GM12878 (cell line): ENCODE data around the gene UNC45B. TPM values are rescaled to one million over a fixed set of nuclear protein-coding genes. Genes with fewer than 3 reads are reported as not detected.
A peak's percentile ranks its signal among the peaks of the same experiment; 100 is the strongest.

Source experiments
- ETV6 ChIP-seq, 2 experiments: fragments of 450-650 bp in 1 of 2; IDR thresholded peaks in 1 of 2; conservative IDR thresholded peaks in 1 of 2; 2 replicates each; pipeline ENCODE4 v1.6.1; 2014; ENCODE audit warnings: antibody characterized with exemption in 1 of 2, borderline replicate concordance in 1 of 2, low read depth in 1 of 2, mild to moderate bottlenecking in 1 of 2, moderate library complexity in 1 of 2
- IKZF2 ChIP-seq, 2 experiments: fragments of 450-650 bp; IDR thresholded peaks; 2 replicates each; pipeline ENCODE4 v1.6.1; 2017; ENCODE audit warnings: mild to moderate bottlenecking in 2 of 2, moderate library complexity in 2 of 2
- MYC ChIP-seq: IDR thresholded peaks from 2 replicates; pipeline ENCODE4 v1.6.1; 2011; ENCODE audit warnings: mild to moderate bottlenecking, low read length, moderate library complexity, inconsistent platforms; ENCODE audit not compliant: insufficient read depth, insufficient replicate concordance, insufficient read length, severe bottlenecking
- NFIC ChIP-seq: IDR thresholded peaks from 2 replicates; pipeline ENCODE4 v1.6.1; 2012; ENCODE audit warnings: low read depth, mild to moderate bottlenecking, inconsistent platforms, low read length, moderate library complexity
- NFYA ChIP-seq: IDR thresholded peaks from 2 replicates; pipeline ENCODE4 v1.6.1; 2011; ENCODE audit warnings: low read depth, mild to moderate bottlenecking, low read length, improper control_type of control experiment, borderline replicate concordance
- POLR2AphosphoS5 ChIP-seq: IDR thresholded peaks from 2 replicates; pipeline ENCODE4 v1.6.1; 2011; ENCODE audit warnings: mild to moderate bottlenecking, low read length, inconsistent platforms
- RFX5 ChIP-seq: IDR thresholded peaks from 2 replicates; pipeline ENCODE4 v1.6.1; 2011; ENCODE audit warnings: low read depth, low read length, improper control_type of control experiment
- SIN3A ChIP-seq: IDR thresholded peaks from 2 replicates; pipeline ENCODE4 v1.6.1; 2012; ENCODE audit warnings: low read depth, low read length, improper control_type of control experiment
- ZNF384 ChIP-seq: IDR thresholded peaks from 2 replicates; pipeline ENCODE4 v1.6.1; 2012; ENCODE audit warnings: low read depth, mild to moderate bottlenecking, low read length, improper control_type of control experiment, borderline replicate concordance
- polyA plus RNA-seq, 11 experiments: library from polyadenylated mRNA; depleted of rRNA in 4 of 11; unstranded in 6 of 11; stranded (reverse) in 5 of 11; fragments of >200 nt; fragmentation: Nextera tagmentation in 4 of 11; fragmentation: Illumina TruSeq in 1 of 11; extraction: Ambion mirVana in 4 of 11; extraction: Trizol in 1 of 11; gene quantifications; 1 replicate in 1 of 11; 2 replicates in 10 of 11; pipeline versions ENCODE4 v1.2.1 to v1.2.3, GENCODE V29; 2011 to 2016; ENCODE audit warnings: inconsistent platforms in 2 of 11, missing spikeins in 2 of 11, low read depth in 1 of 11
- total RNA-seq, 4 experiments: library from RNA; depleted of rRNA in 3 of 4; stranded (reverse); fragments of >200 nt in 3 of 4; fragmentation: Illumina TruSeq in 1 of 4; extraction: Trizol in 1 of 4; gene quantifications; 2 replicates each; pipeline versions ENCODE4 v1.2.1 to v1.2.3, GENCODE V29; 2013 to 2021
- TF ChIP-seq, protein P1 (sequence below): fragments of 450-650 bp; IDR thresholded peaks from 2 replicates; pipeline ENCODE4 v1.6.1; 2017; ENCODE audit warnings: mild to moderate bottlenecking, moderate library complexity
- TF ChIP-seq, protein P2 (sequence below): IDR thresholded peaks from 2 replicates; pipeline ENCODE4 v1.6.1; 2011; ENCODE audit warnings: borderline replicate concordance, low read depth, mild to moderate bottlenecking, moderate library complexity, low read length; ENCODE audit not compliant: insufficient read depth, poor library complexity, severe bottlenecking
- TF ChIP-seq, protein P3 (sequence below): fragments of 450-650 bp; IDR thresholded peaks from 2 replicates; pipeline ENCODE4 v1.6.1; 2016; ENCODE audit warnings: mild to moderate bottlenecking, moderate library complexity, borderline replicate concordance
- TF ChIP-seq, protein P4 (sequence below): fragments of 450-650 bp; IDR thresholded peaks from 2 replicates; pipeline ENCODE4 v1.6.1; 2017; ENCODE audit warnings: mild to moderate bottlenecking, moderate library complexity

UNC45B gene
- total and polyA plus RNA-seq, 10 of the 15 experiments (the other 5 are each of a cell fraction or from before 2014, with no cell fraction given), result 0.03 TPM; not detected in 9

DNA sequence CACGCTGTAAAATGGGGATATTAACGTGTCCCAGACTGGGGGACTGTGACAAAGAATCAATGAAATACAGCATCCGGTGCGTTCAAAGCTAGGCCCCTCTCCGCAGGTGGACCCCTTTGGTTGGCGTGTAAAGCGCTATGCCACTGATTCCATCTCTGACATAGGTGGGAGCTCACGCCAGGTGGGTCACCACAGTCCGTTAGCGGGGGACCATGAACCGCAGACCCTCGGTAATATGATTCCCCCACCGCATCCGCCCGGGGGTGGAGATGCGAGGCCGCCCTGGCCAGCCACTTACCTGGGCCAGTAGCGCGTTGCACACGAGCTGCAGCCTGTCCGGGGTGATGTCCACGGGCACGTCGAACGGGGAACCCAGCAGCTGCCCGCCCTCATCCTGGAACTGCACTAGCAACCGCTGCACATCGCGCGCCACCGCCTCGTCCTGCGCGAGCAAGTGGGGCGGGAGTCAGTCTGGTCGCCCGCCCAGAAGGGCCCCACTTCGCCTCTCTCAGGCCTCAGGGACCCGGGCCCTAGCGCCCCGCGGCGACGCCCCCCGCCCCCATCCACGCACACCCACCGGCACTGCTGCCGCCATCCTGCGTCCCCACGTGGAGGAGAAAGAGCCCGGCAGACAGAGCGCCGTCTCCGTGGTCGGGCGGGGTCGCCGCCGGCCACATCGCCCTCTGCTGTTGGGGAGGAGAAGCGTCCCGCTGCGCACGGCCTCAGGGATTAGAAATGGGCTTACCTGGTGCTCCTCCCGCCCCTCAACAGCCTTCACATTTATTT is 5.7 kb upstream of the UNC45B start, which contains the start of gene NLE1 (continued):
- TF ChIP-seq, protein P1, sequence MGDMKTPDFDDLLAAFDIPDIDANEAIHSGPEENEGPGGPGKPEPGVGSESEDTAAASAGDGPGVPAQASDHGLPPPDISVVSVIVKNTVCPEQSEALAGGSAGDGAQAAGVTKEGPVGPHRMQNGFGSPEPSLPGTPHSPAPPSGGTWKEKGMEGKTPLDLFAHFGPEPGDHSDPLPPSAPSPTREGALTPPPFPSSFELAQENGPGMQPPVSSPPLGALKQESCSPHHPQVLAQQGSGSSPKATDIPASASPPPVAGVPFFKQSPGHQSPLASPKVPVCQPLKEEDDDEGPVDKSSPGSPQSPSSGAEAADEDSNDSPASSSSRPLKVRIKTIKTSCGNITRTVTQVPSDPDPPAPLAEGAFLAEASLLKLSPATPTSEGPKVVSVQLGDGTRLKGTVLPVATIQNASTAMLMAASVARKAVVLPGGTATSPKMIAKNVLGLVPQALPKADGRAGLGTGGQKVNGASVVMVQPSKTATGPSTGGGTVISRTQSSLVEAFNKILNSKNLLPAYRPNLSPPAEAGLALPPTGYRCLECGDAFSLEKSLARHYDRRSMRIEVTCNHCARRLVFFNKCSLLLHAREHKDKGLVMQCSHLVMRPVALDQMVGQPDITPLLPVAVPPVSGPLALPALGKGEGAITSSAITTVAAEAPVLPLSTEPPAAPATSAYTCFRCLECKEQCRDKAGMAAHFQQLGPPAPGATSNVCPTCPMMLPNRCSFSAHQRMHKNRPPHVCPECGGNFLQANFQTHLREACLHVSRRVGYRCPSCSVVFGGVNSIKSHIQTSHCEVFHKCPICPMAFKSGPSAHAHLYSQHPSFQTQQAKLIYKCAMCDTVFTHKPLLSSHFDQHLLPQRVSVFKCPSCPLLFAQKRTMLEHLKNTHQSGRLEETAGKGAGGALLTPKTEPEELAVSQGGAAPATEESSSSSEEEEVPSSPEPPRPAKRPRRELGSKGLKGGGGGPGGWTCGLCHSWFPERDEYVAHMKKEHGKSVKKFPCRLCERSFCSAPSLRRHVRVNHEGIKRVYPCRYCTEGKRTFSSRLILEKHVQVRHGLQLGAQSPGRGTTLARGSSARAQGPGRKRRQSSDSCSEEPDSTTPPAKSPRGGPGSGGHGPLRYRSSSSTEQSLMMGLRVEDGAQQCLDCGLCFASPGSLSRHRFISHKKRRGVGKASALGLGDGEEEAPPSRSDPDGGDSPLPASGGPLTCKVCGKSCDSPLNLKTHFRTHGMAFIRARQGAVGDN, result no peak
- TF ChIP-seq SIN3A (peak; percentile 96), IKZF2 (IDR thresholded peaks at IDR 0.05) (peak in 1 of 2 experiments; percentile 41; a peak in 1 of 4 replicates), NFYA (no peak), MYC (peak; percentile 99), POLR2AphosphoS5 (peak; percentile 53; the same call in 1 of the 2 replicates), RFX5 (no peak), NFIC (no peak), ZNF384 (no peak), ETV6 (conservative IDR thresholded peaks at IDR 0.05 in 1 of 2, IDR thresholded peaks at IDR 0.05 in 1 of 2; ENCODE audit: borderline replicate concordance in 1 of 2, low read depth in 1 of 2) (peak in 1 of 2 experiments; percentile 55; a peak in 2 of 4 replicates)
- TF ChIP-seq, protein P2, sequence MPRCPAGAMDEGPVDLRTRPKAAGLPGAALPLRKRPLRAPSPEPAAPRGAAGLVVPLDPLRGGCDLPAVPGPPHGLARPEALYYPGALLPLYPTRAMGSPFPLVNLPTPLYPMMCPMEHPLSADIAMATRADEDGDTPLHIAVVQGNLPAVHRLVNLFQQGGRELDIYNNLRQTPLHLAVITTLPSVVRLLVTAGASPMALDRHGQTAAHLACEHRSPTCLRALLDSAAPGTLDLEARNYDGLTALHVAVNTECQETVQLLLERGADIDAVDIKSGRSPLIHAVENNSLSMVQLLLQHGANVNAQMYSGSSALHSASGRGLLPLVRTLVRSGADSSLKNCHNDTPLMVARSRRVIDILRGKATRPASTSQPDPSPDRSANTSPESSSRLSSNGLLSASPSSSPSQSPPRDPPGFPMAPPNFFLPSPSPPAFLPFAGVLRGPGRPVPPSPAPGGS, result no peak
- TF ChIP-seq, protein P3, sequence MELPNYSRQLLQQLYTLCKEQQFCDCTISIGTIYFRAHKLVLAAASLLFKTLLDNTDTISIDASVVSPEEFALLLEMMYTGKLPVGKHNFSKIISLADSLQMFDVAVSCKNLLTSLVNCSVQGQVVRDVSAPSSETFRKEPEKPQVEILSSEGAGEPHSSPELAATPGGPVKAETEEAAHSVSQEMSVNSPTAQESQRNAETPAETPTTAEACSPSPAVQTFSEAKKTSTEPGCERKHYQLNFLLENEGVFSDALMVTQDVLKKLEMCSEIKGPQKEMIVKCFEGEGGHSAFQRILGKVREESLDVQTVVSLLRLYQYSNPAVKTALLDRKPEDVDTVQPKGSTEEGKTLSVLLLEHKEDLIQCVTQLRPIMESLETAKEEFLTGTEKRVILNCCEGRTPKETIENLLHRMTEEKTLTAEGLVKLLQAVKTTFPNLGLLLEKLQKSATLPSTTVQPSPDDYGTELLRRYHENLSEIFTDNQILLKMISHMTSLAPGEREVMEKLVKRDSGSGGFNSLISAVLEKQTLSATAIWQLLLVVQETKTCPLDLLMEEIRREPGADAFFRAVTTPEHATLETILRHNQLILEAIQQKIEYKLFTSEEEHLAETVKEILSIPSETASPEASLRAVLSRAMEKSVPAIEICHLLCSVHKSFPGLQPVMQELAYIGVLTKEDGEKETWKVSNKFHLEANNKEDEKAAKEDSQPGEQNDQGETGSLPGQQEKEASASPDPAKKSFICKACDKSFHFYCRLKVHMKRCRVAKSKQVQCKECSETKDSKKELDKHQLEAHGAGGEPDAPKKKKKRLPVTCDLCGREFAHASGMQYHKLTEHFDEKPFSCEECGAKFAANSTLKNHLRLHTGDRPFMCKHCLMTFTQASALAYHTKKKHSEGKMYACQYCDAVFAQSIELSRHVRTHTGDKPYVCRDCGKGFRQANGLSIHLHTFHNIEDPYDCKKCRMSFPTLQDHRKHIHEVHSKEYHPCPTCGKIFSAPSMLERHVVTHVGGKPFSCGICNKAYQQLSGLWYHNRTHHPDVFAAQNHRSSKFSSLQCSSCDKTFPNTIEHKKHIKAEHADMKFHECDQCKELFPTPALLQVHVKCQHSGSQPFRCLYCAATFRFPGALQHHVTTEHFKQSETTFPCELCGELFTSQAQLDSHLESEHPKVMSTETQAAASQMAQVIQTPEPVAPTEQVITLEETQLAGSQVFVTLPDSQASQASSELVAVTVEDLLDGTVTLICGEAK, result no peak
- TF ChIP-seq, protein P4, sequence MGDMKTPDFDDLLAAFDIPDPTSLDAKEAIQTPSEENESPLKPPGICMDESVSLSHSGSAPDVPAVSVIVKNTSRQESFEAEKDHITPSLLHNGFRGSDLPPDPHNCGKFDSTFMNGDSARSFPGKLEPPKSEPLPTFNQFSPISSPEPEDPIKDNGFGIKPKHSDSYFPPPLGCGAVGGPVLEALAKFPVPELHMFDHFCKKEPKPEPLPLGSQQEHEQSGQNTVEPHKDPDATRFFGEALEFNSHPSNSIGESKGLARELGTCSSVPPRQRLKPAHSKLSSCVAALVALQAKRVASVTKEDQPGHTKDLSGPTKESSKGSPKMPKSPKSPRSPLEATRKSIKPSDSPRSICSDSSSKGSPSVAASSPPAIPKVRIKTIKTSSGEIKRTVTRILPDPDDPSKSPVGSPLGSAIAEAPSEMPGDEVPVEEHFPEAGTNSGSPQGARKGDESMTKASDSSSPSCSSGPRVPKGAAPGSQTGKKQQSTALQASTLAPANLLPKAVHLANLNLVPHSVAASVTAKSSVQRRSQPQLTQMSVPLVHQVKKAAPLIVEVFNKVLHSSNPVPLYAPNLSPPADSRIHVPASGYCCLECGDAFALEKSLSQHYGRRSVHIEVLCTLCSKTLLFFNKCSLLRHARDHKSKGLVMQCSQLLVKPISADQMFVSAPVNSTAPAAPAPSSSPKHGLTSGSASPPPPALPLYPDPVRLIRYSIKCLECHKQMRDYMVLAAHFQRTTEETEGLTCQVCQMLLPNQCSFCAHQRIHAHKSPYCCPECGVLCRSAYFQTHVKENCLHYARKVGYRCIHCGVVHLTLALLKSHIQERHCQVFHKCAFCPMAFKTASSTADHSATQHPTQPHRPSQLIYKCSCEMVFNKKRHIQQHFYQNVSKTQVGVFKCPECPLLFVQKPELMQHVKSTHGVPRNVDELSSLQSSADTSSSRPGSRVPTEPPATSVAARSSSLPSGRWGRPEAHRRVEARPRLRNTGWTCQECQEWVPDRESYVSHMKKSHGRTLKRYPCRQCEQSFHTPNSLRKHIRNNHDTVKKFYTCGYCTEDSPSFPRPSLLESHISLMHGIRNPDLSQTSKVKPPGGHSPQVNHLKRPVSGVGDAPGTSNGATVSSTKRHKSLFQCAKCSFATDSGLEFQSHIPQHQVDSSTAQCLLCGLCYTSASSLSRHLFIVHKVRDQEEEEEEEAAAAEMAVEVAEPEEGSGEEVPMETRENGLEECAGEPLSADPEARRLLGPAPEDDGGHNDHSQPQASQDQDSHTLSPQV, result peak; percentile 63; the same call in 1 of the 2 replicates
